ENCODE measurements around the gene MCTP1. TPM values are rescaled to one million over a fixed set of nuclear protein-coding genes. Genes with fewer than 3 reads are reported as not detected.

MCTP1 gene
- total RNA-seq, 1 experiment from 2014 or later, result 2.5 TPM

- Histone ChIP-seq H3K27ac (ENCODE audit: insufficient read length, low read depth, low read length) (no peak overlapping the region), H3K27me3 (ENCODE audit: insufficient read depth, low read length) (no peaks in the 10 kb centered on the region), H3K9me3 (ENCODE audit: control insufficient read depth, low read depth, low read length) (no peaks in the 10 kb centered on the region), H2BK5ac (ENCODE audit: insufficient read length, low read length) (no peak overlapping the region), H2AFZ (ENCODE audit: low read length) (no peak overlapping the region), H2BK12ac (ENCODE audit: insufficient read length, low read depth, low read length) (no peak overlapping the region), H3K56ac (ENCODE audit: insufficient read length, low read depth, low read length) (no peak overlapping the region), H2BK15ac (ENCODE audit: low read depth, low read length) (no peak overlapping the region), H3K23ac (ENCODE audit: insufficient read length, low read depth, low read length) (no peak overlapping the region), H3K79me2 (ENCODE audit: insufficient read depth, low read length) (no peaks in the 10 kb centered on the region), H3K18ac (ENCODE audit: insufficient read length, low read depth, low read length) (no peak overlapping the region), H3K9ac (ENCODE audit: extremely low read depth, insufficient read length, low read length) (no peak overlapping the region), H4K91ac (ENCODE audit: insufficient read length, low read depth, low read length) (no peak overlapping the region), H3K4me2 (ENCODE audit: insufficient read depth, insufficient read length, low read length) (no peak overlapping the region), H2BK120ac (ENCODE audit: low read depth, low read length, poor library complexity, severe bottlenecking) (no peak overlapping the region), H3K4me1 (ENCODE audit: insufficient read depth, low read length) (no peaks in the 10 kb centered on the region), H3T11ph (ENCODE audit: low read length) (no peak overlapping the region), H4K5ac (ENCODE audit: insufficient read length, low read depth, low read length) (no peak overlapping the region), H4K8ac (replicated peaks; ENCODE audit: insufficient read length, low read depth, low read length) (no peak overlapping the region), H3K14ac (ENCODE audit: insufficient read depth, low read length) (no peak overlapping the region), H2BK20ac (ENCODE audit: low read depth, low read length, poor library complexity, severe bottlenecking) (no peak overlapping the region), H3K79me1 (ENCODE audit: insufficient read depth, low read depth, low read length, poor library complexity, severe bottlenecking) (no peaks in the 10 kb centered on the region), H3K23me2 (ENCODE audit: insufficient read length, low read depth, low read length, poor library complexity, severe bottlenecking) (no peaks in the 10 kb centered on the region), H4K20me1 (ENCODE audit: control insufficient read depth, insufficient read depth, insufficient read length) (no peaks in the 10 kb centered on the region), H2AK5ac (ENCODE audit: insufficient read length, low read length) (no peak overlapping the region), H3K4ac (ENCODE audit: low read depth, low read length) (no peak overlapping the region)
- no peak for DNase-seq
- Mint-ChIP-seq H3K4me3 (no peak overlapping the region), H3K27ac (no peak overlapping the region), H3K4me1 (no peaks in the 10 kb centered on the region), H3K9me3 (no peaks in the 10 kb centered on the region), H3K27me3 (ENCODE audit: low read depth) (no peaks in the 10 kb centered on the region), H3K36me3 (ENCODE audit: insufficient read depth in 1 of 3, low read depth in 3 of 3) (no peaks in the 10 kb centered on the region)
- TF ChIP-seq CTCF (conservative IDR thresholded peaks at IDR 0.05), result no peak
- no CpG with 5 or more reads among the region's 3 CpGs for WGBS (ENCODE audit: extremely low coverage, insufficient read length, low lambda C conversion rate)
Observed at GRCh38 chr5:94903726-94904125, 381.2 kb downstream of the MCTP1 start.

Measured in H9 (cell line).